Measurements from ENCODE around the gene POLA2. TPM values are rescaled to one million over a fixed set of nuclear protein-coding genes. Genes with fewer than 3 reads are reported as not detected.

POLA2 gene
- total RNA-seq, 1 donor from 2014 or later, result 27.4 TPM

GRCh38 chr11:65305501-65306268 lies 43.9 kb downstream of the POLA2 start:
- Mint-ChIP-seq H3K9me3 (ENCODE audit: low read depth) (no peaks in the 10 kb centered on the region), H3K4me3 (ENCODE audit: low read depth) (peak overlapping the region; percentile 2), H3K36me3 (ENCODE audit: insufficient read depth) (no peaks in the 10 kb centered on the region), H3K4me1 (ENCODE audit: low read depth) (peaks cover 39% of the 10 kb centered on the region), H3K27ac (peak overlapping the region; percentile 95), H3K27me3 (peaks cover 5% of the 10 kb centered on the region)
- TF ChIP-seq CTCF (IDR thresholded peaks at IDR 0.05; ENCODE audit: unreplicated experiment), result peak; percentile 23
- no peak for DNase-seq (ENCODE audit: low spot score, unreplicated experiment)

- no peaks in the 10 kb centered on the region for H3K9me3 Mint-ChIP-seq (ENCODE audit: low read depth)
Observed at GRCh38 chr11:65307298-65308229, 45.8 kb downstream of the POLA2 start.

GRCh38 chr11:65308281-65308891 lies 46.6 kb downstream of the POLA2 start:
- Mint-ChIP-seq H3K4me3 (ENCODE audit: low read depth) (no peak overlapping the region), H3K36me3 (ENCODE audit: insufficient read depth) (no peaks in the 10 kb centered on the region), H3K27me3 (peaks cover 21% of the 10 kb centered on the region), H3K27ac (no peak overlapping the region), H3K4me1 (ENCODE audit: low read depth) (peaks cover 27% of the 10 kb centered on the region), H3K9me3 (ENCODE audit: low read depth) (no peaks in the 10 kb centered on the region)
- DNase-seq (ENCODE audit: low spot score, unreplicated experiment), result no peak
- TF ChIP-seq CTCF (IDR thresholded peaks at IDR 0.05; ENCODE audit: unreplicated experiment), result no peak

More at GRCh38 chr11:65307298-65308229, 45.8 kb downstream of the POLA2 start:
- no peak for TF ChIP-seq CTCF (IDR thresholded peaks at IDR 0.05; ENCODE audit: unreplicated experiment)
- H3K4me3 Mint-ChIP-seq (ENCODE audit: low read depth), result no peak overlapping the region
- no peaks in the 10 kb centered on the region for H3K36me3 Mint-ChIP-seq (ENCODE audit: insufficient read depth)
- H3K27ac Mint-ChIP-seq, result peak overlapping the region; percentile 4
- H3K4me1 Mint-ChIP-seq (ENCODE audit: low read depth), result peaks cover 28% of the 10 kb centered on the region
- H3K27me3 Mint-ChIP-seq, result peaks cover 14% of the 10 kb centered on the region
- DNase-seq (ENCODE audit: low spot score, unreplicated experiment), result no peak

- Mint-ChIP-seq H3K27me3 (peaks cover 27% of the 10 kb centered on the region), H3K36me3 (ENCODE audit: insufficient read depth) (peaks cover 1% of the 10 kb centered on the region), H3K4me3 (ENCODE audit: low read depth) (no peak overlapping the region), H3K4me1 (ENCODE audit: low read depth) (peaks cover 26% of the 10 kb centered on the region), H3K9me3 (ENCODE audit: low read depth) (no peaks in the 10 kb centered on the region), H3K27ac (no peak overlapping the region)
- DNase-seq (ENCODE audit: low spot score, unreplicated experiment), result no peak
- TF ChIP-seq CTCF (IDR thresholded peaks at IDR 0.05; ENCODE audit: unreplicated experiment), result no peak
Observed at GRCh38 chr11:65309006-65309405, 47.2 kb downstream of the POLA2 start.

- H3K27me3 Mint-ChIP-seq, result peaks cover 32% of the 10 kb centered on the region
- peaks cover 18% of the 10 kb centered on the region for H3K4me1 Mint-ChIP-seq (ENCODE audit: low read depth)
- no peak for TF ChIP-seq CTCF (IDR thresholded peaks at IDR 0.05; ENCODE audit: unreplicated experiment)
- H3K27ac Mint-ChIP-seq, result no peak overlapping the region
- peaks cover 1% of the 10 kb centered on the region for H3K36me3 Mint-ChIP-seq (ENCODE audit: insufficient read depth)
- no peak for DNase-seq (ENCODE audit: low spot score, unreplicated experiment)
- H3K9me3 Mint-ChIP-seq (ENCODE audit: low read depth), result no peaks in the 10 kb centered on the region
- H3K4me3 Mint-ChIP-seq (ENCODE audit: low read depth), result no peak overlapping the region
Observed at GRCh38 chr11:65310215-65310614, 48.5 kb downstream of the POLA2 start.

All from progenitor cell of endocrine pancreas (in vitro differentiated cells).